ENCODE measurements around the gene AXIN1.

AXIN1 gene

DNA sequence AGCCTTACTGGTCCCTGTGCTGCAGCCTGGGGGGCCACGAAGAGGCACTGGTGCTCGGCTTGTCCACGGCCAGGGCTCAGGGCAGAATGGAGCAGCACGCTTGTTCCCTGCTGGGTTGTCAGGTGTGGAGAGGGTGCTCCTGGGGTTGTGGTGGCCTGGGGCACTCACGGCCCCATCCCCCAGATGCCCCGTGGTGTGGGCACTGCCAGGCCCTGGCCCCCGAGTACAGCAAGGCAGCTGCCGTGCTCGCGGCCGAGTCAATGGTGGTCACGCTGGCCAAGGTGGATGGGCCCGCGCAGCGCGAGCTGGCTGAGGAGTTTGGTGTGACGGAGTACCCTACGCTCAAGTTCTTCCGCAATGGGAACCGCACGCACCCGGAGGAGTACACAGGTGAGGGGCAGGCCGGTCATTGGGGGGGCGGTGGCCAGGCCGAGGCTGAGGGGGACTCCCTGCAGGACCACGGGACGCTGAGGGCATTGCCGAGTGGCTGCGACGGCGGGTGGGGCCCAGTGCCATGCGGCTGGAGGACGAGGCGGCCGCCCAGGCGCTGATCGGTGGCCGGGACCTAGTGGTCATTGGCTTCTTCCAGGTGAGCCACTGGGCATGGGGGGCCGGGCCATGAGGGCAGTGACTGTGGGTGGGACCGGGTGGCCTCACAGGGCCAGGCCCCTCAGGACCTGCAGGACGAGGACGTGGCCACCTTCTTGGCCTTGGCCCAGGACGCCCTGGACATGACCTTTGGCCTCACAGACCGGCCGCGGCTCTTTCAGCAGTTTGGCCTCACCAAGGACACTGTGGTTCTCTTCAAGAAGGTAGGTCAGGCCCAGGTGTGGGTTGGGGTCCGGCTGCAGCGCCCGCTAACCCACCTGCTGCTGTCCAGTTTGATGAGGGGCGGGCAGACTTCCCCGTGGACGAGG is 68.1 kb downstream of the AXIN1 start:
- no peak overlapping the region for H3K4me3 ChIP-seq (ENCODE audit: low read depth, low read length)

DNA sequence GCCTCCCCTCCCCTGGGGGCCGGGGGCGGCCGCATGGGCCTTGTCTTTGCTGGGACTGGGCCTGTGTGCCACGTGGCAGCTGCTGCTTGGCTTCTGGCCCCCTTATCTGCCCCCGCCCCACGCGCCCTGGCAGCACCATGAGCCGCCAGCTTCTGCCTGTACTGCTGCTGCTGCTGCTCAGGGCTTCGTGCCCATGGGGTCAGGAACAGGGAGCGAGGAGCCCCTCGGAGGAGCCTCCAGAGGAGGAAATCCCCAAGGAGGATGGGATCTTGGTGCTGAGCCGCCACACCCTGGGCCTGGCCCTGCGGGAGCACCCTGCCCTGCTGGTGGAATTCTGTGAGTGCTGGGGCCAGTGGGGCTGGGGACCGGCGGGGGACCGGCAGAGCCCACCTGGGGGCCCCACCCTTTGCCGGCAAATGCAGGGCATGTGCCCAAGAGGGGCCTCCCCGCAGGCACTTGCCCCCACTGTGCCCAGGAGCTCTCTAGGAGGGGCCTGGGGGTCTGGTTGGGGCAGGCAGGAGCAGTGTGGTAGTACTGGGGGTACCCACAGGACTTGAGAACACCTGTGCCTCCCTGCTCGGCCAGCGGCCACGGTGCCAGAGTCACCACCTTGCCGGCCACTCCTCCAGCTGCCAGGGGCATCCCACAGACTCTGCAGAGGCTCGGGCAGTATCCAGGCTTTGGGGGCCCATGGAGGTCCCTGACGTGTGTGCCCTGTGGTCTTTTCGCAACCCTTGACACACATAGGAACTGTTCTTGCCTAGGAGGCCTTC is 69.3 kb downstream of the AXIN1 start, which contains the start of gene PDIA2:
Gene PDIA2 (plus strand): TSS at position 132 of the 773 bp plus-strand sequence. CDS start 6 bp downstream, at position 138.
- H3K4me3 ChIP-seq (ENCODE audit: low read depth, low read length): no peak within 1 kb of the TSS

DNA sequence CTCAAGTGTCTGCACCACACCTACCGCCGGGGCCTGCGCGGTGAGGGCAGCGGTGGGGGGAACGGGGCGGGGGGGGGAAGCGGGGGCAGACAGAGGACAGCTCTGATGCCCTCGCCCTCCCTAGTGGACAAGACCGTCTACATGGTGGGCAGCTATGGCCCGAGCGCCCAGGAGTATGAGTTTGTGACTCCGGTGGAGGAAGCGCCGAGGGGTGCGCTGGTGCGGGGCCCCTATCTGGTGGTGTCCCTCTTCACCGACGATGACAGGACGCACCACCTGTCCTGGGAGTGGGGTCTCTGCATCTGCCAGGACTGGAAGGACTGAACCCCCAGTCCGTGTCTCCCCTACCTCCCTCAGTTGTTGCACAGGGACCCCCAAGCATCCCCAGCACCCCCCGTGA is 70.0 kb downstream of the AXIN1 start:
- H3K4me3 ChIP-seq (ENCODE audit: low read depth, low read length): no peak overlapping the region

DNA sequence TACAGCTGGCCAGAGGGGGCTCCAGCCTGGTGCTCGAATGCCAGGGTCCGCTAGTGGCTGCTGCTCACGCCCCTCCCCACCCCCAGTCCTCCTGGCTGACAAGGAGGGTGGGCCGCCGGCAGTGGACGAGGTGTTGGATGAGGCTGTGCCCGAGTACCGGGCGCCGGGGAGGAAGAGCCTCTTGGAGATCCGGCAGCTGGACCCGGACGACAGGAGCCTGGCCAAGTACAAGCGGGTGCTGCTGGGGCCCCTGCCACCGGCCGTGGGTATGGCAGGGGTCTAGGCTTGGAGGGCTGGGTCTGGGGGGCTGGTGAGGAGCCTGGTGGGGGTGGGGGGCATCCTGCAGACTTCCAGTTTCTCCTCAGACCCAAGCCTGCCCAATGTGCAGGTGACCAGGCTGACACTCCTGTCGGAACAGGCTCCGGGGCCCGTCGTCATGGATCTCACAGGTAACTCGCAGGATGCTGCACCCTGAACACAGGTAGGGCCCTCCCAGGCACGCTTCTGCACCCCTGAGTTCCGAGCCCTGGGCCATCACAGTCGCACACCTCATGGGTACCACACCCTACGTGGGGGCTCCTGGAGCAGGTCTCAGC is 70.8 kb downstream of the AXIN1 start:
- no peak overlapping the region for H3K4me3 ChIP-seq (ENCODE audit: low read depth, low read length)

DNA sequence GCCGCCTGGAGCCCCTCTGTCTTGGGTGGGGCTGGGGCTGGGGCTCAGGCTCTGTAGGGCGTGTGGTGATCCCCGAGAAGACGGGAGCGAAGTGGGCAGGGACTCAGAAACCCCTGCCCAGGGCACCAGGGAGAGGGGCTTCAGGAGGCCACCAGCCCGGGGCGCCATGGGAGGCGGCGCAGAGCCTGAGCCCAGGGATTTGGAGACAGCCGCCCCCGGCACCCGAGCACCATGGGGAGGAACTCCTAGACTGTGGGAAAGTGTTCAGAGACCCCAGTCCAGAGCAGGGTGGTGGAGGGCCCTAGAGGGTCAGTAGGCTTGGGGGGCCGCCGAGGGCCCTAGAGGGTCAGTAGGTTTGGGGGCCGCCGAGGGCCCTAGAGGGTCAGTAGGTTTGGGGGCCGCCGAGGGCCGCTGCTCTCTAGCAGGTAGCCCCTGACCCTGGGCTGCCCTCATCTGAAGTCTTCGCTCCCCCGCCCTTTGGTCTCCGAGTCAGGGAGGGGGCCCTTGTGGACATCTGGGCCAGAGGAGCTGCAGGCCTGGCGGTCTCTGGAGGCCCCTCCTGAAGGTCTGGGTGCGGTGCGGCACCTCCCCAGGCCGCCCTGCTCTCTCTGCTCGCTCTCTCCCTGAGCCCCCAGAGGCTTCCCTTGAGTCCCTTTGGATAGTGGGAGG is 71.4 kb downstream of the AXIN1 start:
- peak overlapping the region; percentile 39 for H3K4me3 ChIP-seq (ENCODE audit: low read depth, low read length)

DNA sequence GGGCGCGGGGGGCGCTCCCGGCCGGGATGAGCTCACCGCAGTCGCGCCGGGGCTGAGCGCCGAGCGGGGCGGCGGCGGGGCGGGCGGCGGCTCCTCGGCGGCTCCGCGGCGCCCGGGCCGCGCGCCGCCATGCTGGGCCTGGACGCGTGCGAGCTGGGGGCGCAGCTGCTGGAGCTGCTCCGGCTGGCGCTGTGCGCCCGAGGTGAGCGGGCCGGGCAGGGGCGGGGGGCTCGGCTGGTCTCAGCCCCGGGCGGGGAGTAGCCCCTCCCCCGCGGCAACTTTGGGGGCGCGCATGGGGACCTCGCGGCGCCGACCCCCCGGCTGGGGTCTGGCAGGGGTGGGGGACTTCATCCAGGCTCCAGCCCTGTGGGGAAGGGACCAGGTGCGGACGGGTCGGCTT is 72.0 kb downstream of the AXIN1 start, which contains the start of gene ARHGDIG:
Gene ARHGDIG (plus strand): TSS at position 40 of the 400 bp plus-strand sequence. CDS start 90 bp downstream, at position 130.
- H3K4me3 ChIP-seq (ENCODE audit: low read depth, low read length): peak within 1 kb of the TSS; percentile 39

DNA sequence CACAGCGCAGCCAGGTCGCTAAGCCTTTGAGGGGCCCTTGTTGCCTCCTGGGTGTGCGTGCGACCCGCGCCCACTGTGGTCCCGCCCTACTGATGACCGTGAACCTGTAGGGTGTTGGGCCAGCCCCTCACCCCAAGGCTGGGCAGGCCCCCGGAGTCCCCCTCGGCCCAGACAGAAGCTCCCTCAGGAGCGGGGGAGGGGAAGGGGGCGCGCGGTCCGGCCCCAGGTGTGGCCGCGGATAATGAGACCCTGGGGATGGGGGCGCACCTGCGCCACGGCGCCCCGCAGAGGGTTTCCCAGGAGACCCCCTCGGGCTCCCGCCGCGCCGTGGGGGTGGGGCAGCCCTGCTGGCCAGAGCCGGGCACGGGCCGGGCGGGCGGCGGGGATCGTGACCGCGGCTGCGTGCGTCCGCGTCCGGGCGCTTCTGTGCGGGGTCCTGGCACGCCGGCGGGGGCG is 72.5 kb downstream of the AXIN1 start:
- peak overlapping the region; percentile 8 for H3K4me3 ChIP-seq (ENCODE audit: low read depth, low read length)

DNA sequence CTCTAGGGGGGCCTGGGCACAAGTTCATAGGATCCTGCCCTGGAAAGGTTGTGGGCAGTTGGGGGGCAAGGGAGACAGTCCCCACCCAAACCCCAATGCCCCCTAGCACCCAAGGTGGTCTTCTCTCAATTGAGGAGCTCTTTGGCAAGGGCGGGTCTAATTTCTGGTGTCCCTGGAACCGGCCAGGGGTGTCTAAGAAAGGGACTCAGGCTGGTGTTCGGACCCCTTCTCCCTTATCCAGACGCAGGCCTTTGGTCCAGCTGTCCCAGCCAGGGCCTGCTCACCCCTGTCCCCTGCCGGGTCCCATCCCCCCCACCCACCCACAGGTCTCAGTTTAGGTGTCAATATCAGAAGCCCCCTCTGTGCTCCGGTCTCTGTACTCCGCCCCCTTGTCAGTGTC is 73.0 kb downstream of the AXIN1 start:
- no peak overlapping the region for H3K4me3 ChIP-seq (ENCODE audit: low read depth, low read length)

DNA sequence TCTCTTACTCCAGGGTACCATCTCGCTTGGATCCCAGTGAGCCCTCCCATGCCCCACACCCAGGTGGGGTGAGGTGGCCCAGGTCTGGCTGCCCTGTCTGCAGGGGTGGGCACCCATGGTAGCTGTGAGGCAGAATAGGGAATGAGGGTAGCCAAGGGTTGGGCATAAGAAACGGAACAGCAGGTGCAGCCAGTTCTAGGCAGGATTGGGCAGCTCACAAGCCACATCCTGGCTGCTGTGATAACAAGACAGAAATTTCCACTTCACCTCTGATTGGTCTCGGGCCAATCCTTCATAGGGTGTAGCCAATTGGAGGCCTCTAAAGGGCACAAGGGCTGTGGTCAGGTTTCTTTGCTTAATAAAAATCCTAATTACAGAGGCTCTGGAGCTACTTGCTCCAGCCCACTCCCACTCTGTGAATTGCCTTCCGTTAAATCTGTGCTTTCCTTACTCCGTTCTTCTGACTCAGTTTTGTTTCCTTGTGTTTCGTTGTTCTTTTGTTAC is 73.6 kb downstream of the AXIN1 start:
- no peak overlapping the region for H3K4me3 ChIP-seq (ENCODE audit: low read depth, low read length)

DNA sequence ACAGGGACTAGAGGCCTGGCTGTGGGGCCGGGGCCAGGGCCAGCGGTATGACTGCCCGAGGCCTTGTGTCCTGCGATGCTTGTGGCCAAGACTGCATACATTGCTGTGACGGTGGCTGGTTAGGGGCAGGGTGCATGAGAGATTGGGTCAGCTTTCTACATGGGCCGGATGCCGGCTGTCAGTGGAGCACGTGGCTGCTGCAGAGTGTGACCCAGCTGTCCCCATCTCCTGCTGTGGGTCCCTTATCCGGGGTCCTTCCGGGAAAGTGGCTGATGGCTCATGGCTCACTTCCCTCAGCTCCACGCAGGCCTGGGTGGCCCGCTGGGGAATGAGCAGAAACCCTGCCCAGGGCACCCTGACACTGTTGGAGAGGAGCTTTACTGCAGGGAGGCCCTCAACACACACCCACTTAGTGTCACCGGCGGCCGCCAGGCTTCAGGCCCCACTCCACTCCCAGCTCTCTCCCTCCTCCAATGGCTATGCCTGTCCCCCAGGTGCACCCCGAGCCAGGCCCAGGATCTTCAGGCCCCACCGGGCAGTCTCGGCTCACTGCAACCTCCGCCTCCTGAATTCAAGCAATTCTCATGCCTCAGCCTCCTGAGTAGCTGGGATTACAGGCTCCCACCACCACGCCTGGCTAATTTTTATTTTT is 76.0 kb downstream of the AXIN1 start:
- H3K4me3 ChIP-seq (ENCODE audit: low read depth, low read length): no peak overlapping the region

DNA sequence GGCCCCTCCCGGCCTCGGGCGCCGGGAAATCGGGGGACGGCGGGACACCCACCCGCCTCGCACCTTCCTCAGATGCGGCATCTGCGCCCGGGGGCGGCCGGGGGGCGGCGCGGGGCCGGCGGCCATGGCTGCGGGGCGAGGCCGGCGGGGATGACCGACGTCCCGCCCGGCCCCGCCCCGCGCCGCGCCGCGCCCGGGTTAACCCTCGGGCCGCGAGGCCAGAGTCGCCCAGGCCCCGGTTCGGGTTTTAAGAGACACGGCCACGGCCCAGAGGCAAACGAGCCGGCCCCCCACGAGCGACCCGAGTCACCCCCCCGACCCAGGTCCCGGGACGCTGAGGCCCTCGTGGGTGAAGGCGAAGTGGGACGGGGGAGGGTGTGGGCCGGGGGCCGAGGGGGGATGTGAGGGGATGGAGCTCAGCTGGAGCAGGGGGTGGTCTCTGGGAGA is 76.7 kb downstream of the AXIN1 start, which contains the start of gene RGS11:
Gene RGS11 (minus strand): TSS at position 159 of the 447 bp plus-strand sequence. CDS start 33 bp downstream, at position 126.
- H3K4me3 ChIP-seq (ENCODE audit: low read depth, low read length): peak within 1 kb of the TSS; percentile 37

DNA sequence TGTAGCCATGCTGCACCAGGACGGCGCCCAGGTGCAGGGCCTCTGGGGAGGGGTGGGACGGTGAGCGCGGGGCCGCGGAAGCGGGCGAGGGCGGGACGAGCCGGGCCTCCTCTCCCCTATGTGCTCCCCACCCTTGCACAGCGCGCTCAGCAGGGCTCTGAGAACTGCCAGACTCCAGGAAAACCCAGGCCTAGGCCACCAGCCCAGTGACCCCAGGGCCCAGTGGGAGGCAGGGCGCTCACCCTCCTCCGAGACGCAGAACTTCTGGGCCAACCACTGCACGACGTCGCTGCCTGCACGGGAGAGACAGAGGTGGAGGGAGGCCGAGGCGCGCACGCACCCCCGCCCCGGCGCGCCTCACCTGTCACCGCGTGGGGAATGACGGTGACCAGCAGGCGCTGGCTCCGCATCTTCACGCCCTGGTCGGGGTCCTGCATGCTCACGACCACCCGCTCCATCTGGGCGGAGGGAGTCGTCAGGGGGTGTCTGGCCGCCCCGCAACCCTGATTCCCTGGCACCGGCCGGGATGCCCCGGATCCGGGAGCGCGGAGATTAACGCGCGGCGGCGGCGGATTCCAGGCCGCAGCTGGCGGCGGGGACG is 77.4 kb downstream of the AXIN1 start:
- H3K4me3 ChIP-seq (ENCODE audit: low read depth, low read length): peak overlapping the region; percentile 37

DNA sequence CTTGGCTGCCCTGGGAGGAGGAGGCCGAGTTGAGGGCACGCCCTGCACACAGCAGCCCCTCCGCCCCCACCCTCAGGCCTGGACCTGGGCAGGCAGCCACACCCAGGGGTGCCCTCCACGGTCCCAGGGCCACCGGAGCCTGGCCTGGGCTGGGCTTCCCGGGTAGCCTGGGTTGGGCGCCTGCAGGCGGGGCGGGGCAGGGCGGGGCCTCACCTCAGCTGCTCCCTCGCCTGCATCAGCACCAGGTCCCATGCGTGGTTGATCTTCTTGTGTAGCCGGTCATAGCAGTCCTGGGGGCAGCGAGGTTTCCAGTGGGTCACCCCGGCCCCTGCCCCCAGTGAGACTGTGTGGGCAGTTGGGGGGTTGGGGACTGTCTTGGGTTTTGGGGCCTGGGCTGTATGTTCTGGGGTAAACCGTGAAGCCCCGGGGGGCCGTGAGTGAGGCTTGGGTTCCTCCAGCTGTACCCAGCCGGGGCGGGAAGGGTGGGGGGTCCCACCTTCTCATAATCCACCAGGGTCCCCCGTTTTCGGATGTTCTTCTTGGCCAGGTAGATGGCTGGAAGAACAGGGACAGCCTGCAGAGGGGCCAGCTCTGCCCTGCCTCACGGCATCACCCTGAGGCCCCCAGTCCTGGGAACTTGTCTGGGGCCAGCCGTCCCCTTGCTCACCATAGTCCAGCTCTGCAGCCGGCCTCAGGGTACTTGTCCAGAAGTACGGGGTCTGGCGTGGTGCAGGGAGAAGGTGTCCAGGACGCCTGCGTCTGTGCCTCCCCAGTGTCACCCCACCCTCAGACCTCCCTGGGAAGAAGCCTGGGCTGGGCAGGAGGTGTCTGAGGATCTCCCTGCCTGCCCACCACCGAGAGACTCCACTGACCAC is 78.7 kb downstream of the AXIN1 start:
- H3K4me3 ChIP-seq (ENCODE audit: low read depth, low read length): no peak overlapping the region

DNA sequence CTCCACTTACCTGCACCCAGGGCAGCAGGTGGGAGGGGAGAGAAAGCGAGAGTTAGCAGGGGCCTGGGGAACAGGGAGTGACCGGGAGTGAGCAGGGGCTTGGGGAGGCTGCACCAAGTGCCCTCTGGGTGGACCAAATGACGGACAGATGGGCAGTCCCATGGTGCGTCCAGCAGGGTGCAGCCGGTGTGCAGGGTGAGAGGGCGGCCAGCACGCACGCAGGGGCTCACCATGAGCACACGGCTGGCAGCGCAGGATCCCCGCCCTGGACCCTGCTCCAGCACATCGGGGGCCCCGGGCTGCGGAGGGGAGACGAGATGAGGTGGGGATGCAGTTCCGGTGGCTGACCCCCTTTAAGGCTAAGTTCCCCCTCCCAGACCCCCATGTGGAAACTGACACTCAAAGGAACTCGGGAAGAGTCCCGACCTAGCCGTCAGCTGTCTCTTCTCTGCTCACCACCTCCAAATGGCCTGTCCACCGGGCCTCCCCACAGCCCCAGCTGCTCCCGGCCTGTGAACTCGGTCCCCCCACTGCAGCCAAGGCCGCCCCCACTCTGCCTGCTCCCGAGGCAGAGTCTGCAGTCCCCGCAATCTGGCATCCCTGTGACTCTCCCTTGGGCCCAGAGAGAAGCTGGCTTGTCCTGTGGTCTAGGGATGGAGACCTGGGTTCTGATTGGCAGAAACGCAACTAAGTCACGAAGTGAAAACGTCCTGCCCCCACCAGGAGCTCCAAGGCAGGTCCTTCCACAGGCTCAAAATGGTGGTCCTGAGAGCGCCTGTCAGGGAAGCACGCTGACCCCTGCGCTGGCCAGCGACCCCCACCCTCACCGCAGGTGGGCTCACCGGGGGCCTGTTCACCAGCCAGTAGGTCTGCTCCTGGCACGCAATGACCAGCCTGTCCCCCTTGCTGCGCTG is 79.6 kb downstream of the AXIN1 start:
- H3K4me3 ChIP-seq (ENCODE audit: low read depth, low read length): no peak overlapping the region

DNA sequence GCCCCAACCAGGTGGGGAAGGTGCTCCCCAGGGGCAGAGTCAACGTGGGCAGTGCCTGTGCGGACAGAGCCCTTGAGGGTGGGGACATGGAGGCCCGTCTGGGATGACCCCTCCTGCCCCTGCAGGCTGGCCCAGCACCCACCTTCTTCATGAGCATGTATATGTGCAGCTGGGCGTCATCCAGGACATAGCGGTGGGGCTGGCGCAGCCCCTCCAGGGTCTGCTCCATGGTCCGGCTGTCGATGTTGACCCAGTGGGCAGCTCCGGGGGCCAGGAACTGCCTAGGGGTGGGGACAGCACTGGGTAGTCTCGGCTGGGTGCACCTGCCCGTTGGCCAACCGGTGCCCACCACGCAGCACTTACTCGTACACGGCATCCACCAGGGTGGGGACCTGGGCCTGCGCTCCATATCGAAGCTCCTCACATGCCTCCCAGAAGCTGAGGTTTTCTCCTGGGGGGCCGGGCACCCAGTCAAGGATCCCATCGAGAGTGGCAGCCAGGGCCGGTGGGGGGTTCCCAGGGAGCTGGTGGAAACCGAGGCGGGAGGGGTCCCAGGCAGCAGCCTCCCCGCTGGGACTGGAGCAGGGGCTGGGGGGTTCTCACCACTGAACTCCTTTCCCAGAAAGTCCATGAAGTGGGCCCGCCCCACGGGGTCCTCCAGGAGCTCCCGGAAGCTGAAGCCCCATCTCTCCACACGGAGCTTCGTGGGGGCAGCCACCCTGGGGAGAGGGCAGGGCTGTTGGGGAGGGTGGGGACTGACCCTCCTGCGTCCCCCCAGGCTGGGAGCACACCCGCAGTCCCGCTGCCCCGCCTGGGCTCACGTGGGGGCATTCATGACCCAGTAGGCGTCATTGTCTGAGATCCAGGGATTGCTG is 81.9 kb downstream of the AXIN1 start:
- no peak overlapping the region for H3K4me3 ChIP-seq (ENCODE audit: low read depth, low read length)

DNA sequence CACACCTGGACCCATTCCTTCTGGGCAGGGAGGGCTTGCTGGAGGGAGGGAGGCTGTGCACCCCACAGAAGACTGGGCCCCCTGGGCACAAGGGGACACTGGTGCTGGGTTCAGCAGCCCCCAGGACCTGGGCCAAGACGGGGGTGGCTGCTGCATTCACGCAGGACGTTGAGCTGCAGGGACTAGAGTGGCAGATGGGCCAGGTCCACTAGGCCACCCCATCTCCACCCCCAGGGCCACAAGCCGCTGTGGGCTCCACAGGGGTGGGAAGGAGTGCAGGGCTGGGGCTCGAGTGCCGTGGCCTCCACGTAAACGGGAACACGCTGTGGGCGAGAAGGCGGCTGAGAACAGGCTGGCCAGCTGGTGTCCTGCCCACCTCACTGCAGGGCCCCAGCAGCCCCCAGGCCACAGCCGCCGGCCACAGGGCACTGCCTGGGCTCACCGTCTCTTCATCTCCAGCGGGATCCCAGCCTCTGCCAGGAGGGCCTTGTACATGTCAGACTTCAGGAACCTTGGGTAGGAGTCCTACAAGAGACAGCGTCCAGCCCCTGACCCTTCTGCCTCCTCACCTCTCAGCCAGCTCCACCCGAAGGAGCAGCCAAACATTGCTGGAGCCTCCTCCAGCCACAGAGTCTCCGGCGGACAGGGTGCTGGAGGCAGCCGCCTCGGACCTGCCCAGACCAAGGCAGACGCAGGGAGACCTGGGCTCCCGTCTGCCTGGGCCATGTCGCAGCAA is 83.3 kb downstream of the AXIN1 start:
- no peak overlapping the region for H3K4me3 ChIP-seq (ENCODE audit: low read depth, low read length)

Measured in iPS-11a (cell line).